ENCODE measurements around the gene NRDC.

DNA sequence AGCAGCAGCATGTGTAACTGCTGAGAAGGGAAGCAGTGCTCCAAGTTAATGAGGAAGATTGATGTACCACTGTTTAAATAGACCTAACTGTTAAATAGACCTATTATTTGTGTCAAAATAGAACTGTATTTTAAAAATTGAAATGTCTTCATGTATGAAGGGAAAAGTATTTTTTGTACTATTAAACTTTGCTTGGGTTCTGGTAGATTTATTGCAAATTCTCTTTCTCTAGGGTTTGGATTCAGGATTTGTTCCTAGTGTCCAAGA lies 133.3 kb downstream of the NRDC start:
- no peak for TF ChIP-seq ZNF311 (tag by site-specific recombination; IDR thresholded peaks at IDR 0.05; ENCODE audit: borderline replicate concordance)
- no peak for TF ChIP-seq ZFP3 (tag by site-specific recombination; IDR thresholded peaks at IDR 0.05; ENCODE audit: low read depth)
- no peak for TF ChIP-seq ZSCAN23 (tag by site-specific recombination; IDR thresholded peaks at IDR 0.05)
- no peak for TF ChIP-seq ZFP37 (tag by site-specific recombination; IDR thresholded peaks at IDR 0.05)
- TF ChIP-seq CTCF (tag by site-specific recombination; IDR thresholded peaks at IDR 0.05): no peak
- TF ChIP-seq ZBTB20 (tag by site-specific recombination; IDR thresholded peaks at IDR 0.05): no peak
- TF ChIP-seq ZNF24 (tag by site-specific recombination; IDR thresholded peaks at IDR 0.05): no peak
- TF ChIP-seq ZSCAN30 (tag by site-specific recombination; IDR thresholded peaks at IDR 0.05): no peak
- TF ChIP-seq ZNF830 (tag by site-specific recombination; IDR thresholded peaks at IDR 0.05; ENCODE audit: low read depth): no peak
